ENCODE data around the gene LIPG.

Gene LIPG

DNA sequence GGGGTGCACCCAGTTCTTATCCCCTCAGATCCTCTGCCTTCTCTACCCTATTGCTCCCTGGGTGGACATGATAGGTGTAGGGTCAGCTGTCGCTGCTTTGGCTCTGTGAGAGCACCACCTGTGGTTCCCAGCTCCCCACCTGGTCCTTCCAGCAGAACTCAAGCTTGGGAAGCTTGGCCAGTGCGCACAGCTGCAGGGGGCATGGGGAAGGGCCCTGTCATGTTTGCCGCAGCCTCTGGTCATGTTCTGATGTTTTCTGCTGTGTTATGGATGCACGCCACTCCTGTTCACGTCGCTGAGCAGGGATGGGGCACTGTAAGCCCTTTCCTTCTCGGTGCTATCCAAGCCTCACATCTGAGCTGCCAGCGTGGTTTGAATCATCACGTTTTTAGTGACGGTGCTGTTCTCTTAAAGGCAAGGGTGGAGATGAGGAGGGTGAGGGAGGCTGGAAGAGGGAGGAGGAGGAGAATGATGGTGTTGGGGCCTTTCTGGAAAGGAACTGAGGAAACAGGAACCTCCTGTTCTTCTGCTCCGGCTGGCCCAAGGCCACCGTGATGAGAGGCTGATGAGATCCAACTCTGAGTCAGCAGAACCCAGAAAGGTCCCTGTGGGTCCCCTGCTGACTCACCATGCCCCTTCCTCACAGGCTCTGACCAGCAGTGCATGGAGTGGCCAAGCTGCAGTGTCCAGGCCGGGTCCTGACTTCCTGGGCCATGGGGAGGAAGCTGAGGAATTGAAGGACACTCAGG lies 78.0 kb downstream of the LIPG start:
- CTCF ChIA-PET = no interaction called here

DNA sequence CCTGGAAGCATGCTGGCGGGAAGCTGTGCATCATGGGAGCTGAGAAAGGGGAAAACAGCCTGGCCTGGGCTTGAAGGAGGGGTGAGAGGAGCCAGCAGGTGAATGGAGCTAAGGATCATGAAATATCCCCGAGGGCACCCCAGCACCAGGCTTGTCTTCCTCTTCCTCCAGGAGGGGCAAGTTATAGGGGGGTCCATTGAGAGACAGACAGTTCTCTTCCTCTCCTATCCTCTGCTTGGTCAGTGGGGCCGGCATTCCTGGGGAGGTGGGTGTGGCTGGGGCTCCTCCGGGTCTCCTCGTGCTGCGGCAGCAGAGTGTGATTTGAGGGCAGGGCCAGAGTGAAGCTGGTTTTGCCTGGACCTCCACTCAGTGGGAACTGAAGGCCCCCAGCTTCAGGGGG lies 78.9 kb downstream of the LIPG start:
- ChIA-PET POLR2A (ENCODE audit: low non-redundant PET) (no interaction called here), CTCF (no interaction called here)
- TF ChIP-seq, protein P1, sequence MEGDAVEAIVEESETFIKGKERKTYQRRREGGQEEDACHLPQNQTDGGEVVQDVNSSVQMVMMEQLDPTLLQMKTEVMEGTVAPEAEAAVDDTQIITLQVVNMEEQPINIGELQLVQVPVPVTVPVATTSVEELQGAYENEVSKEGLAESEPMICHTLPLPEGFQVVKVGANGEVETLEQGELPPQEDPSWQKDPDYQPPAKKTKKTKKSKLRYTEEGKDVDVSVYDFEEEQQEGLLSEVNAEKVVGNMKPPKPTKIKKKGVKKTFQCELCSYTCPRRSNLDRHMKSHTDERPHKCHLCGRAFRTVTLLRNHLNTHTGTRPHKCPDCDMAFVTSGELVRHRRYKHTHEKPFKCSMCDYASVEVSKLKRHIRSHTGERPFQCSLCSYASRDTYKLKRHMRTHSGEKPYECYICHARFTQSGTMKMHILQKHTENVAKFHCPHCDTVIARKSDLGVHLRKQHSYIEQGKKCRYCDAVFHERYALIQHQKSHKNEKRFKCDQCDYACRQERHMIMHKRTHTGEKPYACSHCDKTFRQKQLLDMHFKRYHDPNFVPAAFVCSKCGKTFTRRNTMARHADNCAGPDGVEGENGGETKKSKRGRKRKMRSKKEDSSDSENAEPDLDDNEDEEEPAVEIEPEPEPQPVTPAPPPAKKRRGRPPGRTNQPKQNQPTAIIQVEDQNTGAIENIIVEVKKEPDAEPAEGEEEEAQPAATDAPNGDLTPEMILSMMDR (conservative IDR thresholded peaks at IDR 0.05; ENCODE audit: low read depth) = no peak
- no peak for DNase-seq (ENCODE audit: low spot score)
- H3K27ac ChIP-seq = no peak overlapping the region

More for the DNA sequence above, 78.0 kb downstream of the LIPG start:
- POLR2A ChIA-PET (ENCODE audit: low non-redundant PET) = no interaction called here
- H3K27ac ChIP-seq = no peak overlapping the region
- no peak for DNase-seq (ENCODE audit: low spot score)
- TF ChIP-seq, protein P1 (conservative IDR thresholded peaks at IDR 0.05; ENCODE audit: low read depth) = no peak

DNA sequence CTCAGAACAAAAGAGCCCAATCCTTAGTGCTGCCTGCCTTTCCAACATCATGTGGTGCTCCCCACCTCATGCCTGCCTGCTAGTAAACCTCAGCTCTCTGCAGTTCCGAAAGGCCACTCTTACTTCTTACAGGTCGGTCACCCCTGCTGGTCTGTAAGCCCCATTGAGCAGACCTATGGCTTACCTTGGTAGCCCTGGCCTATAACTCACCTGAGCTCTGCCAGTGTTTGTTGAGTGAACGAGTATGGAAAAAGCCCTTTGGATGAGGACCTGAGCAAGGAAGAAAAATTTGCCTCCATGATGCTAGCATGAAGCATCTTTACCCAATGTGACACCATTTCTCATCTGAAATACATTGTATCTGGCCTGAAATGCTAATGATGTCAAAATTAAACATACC lies 83.3 kb downstream of the LIPG start:
- CTCF ChIA-PET = no interaction called here
- TF ChIP-seq, protein P1 (conservative IDR thresholded peaks at IDR 0.05; ENCODE audit: low read depth) = no peak
- H3K27ac ChIP-seq = no peak overlapping the region
- no peak for DNase-seq (ENCODE audit: low spot score)
- POLR2A ChIA-PET (ENCODE audit: low non-redundant PET) = no interaction called here

DNA sequence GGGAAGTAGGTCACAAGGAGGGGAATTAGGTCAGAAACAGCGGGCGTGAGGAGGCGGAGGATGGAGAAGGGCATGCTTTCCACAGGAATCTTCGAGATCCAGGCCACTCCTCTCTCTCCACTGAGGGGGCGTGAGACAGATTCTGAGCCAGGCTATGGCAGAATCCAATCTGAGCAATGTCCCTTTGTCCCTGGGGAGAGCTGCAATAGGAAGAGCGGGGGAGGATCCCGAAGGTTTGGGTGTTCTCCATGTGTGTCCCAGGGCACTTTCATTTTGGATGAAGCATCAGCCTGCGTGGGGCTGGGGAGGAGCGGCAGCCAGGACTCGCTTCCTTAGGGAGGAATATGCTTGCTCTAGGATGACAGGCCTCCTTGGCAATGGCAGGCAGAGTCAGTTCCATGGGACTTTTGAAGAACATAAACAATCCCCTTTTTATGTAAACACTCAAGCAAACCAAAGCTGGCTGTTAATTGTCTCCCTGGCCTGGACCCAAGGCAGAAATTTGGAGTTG lies 84.0 kb downstream of the LIPG start:
- POLR2A ChIA-PET (ENCODE audit: low non-redundant PET) = no interaction called here
- DNase-seq (ENCODE audit: low spot score) = no peak
- CTCF ChIA-PET = no interaction called here
- TF ChIP-seq, protein P1 (conservative IDR thresholded peaks at IDR 0.05; ENCODE audit: low read depth) = no peak
- H3K27ac ChIP-seq = no peak overlapping the region

DNA sequence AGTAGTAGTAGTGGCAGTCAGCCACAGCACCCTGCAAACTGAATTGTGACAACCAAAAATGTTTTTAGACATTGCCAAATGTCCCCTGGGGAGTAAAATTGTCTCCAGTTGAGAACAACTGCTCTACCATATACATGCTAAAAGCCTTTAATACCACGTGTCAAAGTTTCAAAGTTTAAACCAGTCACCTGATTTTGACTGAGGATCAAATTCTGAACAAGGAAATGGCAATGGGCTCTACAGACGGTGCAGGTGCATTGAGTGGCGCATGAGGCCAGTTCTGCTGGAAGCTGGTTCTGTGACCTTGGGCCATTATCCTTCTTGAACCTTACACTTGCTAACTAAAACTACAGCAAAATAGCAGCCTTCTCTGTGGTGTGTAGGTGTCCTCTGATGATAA lies 85.0 kb downstream of the LIPG start:
- no peak for DNase-seq (ENCODE audit: low spot score)
- CTCF ChIA-PET = no interaction called here
- no peak overlapping the region for H3K27ac ChIP-seq
- POLR2A ChIA-PET (ENCODE audit: low non-redundant PET) = no interaction called here
- TF ChIP-seq, protein P1 (conservative IDR thresholded peaks at IDR 0.05; ENCODE audit: low read depth) = no peak

DNA sequence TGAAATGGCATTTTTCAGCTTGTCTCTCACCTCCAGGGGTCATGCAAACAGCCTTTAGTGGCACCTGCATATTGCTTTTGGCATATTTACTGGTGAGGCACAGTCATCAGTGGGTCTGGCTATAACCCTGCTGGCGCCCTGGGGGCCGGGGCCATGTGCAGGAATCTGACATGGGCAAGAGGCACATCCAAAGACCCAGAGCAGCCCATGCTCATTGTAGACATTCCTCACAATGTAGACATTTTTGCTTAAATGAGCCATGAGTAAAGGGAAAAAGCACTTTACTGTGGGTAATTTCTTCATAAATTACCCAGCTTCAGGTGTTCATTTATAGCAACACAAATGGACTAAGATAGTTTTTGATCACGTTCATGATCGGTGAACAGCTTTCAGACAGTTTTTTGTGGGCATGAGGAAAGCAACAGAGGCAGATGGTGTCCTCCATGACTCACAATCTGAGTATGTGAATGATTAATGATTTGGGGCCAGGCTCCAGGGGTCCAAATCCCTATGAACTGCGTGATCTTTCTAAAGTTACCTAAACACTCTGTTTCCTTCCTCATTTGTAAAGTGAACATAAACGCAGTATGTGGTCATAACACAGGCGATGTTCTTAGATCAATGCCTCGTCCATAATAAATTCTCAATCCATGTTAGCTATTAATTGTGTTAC lies 85.8 kb downstream of the LIPG start:
- TF ChIP-seq, protein P1 (conservative IDR thresholded peaks at IDR 0.05; ENCODE audit: low read depth) = no peak
- H3K27ac ChIP-seq = no peak overlapping the region
- ChIA-PET CTCF (interaction anchor here (0.7 kb wide), 1 partner anchor 221 kb away, joined by 3 read pairs; no protein-coding TSS in a partner anchor), POLR2A (ENCODE audit: low non-redundant PET) (interaction anchor here (0.6 kb wide), 1 partner anchor 142 kb away, joined by 7 read pairs; no protein-coding TSS in a partner anchor)
- DNase-seq (ENCODE audit: low spot score) = no peak
